ENCODE results near the gene FAM117B.

- TF ChIP-seq YY1 (IDR thresholded peaks at IDR 0.05; ENCODE audit: low read depth, low read length) = no peak
- no peak for TF ChIP-seq RFX5 (IDR thresholded peaks at IDR 0.05; ENCODE audit: borderline replicate concordance, low read depth, low read length)
- TF ChIP-seq, protein P1, sequence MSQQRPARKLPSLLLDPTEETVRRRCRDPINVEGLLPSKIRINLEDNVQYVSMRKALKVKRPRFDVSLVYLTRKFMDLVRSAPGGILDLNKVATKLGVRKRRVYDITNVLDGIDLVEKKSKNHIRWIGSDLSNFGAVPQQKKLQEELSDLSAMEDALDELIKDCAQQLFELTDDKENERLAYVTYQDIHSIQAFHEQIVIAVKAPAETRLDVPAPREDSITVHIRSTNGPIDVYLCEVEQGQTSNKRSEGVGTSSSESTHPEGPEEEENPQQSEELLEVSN (IDR thresholded peaks at IDR 0.05) = no peak
- no peak for TF ChIP-seq CREB1 (IDR thresholded peaks at IDR 0.05)
- TF ChIP-seq, protein P2, sequence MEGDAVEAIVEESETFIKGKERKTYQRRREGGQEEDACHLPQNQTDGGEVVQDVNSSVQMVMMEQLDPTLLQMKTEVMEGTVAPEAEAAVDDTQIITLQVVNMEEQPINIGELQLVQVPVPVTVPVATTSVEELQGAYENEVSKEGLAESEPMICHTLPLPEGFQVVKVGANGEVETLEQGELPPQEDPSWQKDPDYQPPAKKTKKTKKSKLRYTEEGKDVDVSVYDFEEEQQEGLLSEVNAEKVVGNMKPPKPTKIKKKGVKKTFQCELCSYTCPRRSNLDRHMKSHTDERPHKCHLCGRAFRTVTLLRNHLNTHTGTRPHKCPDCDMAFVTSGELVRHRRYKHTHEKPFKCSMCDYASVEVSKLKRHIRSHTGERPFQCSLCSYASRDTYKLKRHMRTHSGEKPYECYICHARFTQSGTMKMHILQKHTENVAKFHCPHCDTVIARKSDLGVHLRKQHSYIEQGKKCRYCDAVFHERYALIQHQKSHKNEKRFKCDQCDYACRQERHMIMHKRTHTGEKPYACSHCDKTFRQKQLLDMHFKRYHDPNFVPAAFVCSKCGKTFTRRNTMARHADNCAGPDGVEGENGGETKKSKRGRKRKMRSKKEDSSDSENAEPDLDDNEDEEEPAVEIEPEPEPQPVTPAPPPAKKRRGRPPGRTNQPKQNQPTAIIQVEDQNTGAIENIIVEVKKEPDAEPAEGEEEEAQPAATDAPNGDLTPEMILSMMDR (IDR thresholded peaks at IDR 0.05; ENCODE audit: control extremely low read depth in 1 of 3, insufficient read depth in 1 of 3, low read depth in 1 of 3, low read length in 3 of 3) = no peak
- TF ChIP-seq JUND (IDR thresholded peaks at IDR 0.05; ENCODE audit: low read length) = no peak
- no peak for TF ChIP-seq POLR2A (IDR thresholded peaks at IDR 0.05; ENCODE audit: control extremely low read depth in 1 of 2, low read depth in 2 of 2, low read length in 2 of 2)
- no peak for TF ChIP-seq TAF1 (IDR thresholded peaks at IDR 0.05; ENCODE audit: low read depth, low read length)
Observed at GRCh38 chr2:202782940-202783558, 148.3 kb downstream of the FAM117B start.

All from H1 (cell line).